Esophagus (tissue), 2 donors: ENCODE measurements around the gene DMD. TPM values are rescaled to one million over a fixed set of nuclear protein-coding genes. Genes with fewer than 3 reads are reported as not detected.

Experiments used
- H3K27ac ChIP-seq, 2 donors: one replicate each; pipeline ENCODE4 v1.5.1; 2013; ENCODE audit warnings: low read depth in 2 of 2, mild to moderate bottlenecking in 2 of 2, inconsistent platforms in 1 of 2, low read length in 1 of 2, moderate library complexity in 1 of 2
- H3K27me3 ChIP-seq, 2 donors: one replicate each; pipeline ENCODE4 v1.6.1; 2013; ENCODE audit warnings: low read length in 2 of 2, control low read depth in 1 of 2, mild to moderate bottlenecking in 1 of 2; ENCODE audit not compliant: insufficient read depth in 2 of 2, control insufficient read depth in 1 of 2
- H3K36me3 ChIP-seq, 2 donors: one replicate each; pipeline ENCODE4 v1.6.1; 2013; ENCODE audit warnings: low read length in 1 of 2; ENCODE audit not compliant: control insufficient read depth in 2 of 2, insufficient read depth in 2 of 2
- H3K4me1 ChIP-seq, 2 donors: one replicate each; pipeline ENCODE4 v1.6.1; 2013; ENCODE audit warnings: low read length in 1 of 2; ENCODE audit not compliant: control insufficient read depth in 2 of 2, insufficient read depth in 2 of 2
- H3K4me3 ChIP-seq, 2 donors: one replicate each; pipeline ENCODE4 v1.5.1; 2013; ENCODE audit warnings: low read length in 2 of 2, mild to moderate bottlenecking in 2 of 2, low read depth in 1 of 2, moderate library complexity in 1 of 2
- H3K9me3 ChIP-seq, 2 donors: one replicate each; pipeline ENCODE4 v1.6.1; 2013; ENCODE audit warnings: mild to moderate bottlenecking in 2 of 2, low read depth in 1 of 2, low read length in 1 of 2, moderate library complexity in 1 of 2; ENCODE audit not compliant: control insufficient read depth in 2 of 2, insufficient read depth in 1 of 2
- WGBS, 2 donors: extraction: QIAGEN DNeasy Blood & Tissue Kit; methylation state at CpG; one replicate each; pipeline ENCODE4 v1.1.7; 2013; 5-methylcytosine and 5-hydroxymethylcytosine counted together
- polyA plus RNA-seq, 2 donors: library from polyadenylated mRNA; stranded (reverse); fragments of 200-250 nt; gene quantifications; one replicate each; pipeline ENCODE4 v1.2.3, GENCODE V29; 2013
- donor health status: healthy with polysubstance abuse.
- donor health status: Bipolar disorder and iron deficiency.

Gene DMD
- polyA plus RNA-seq, 2 donors, result 2.4 to 3.6 TPM

DNA sequence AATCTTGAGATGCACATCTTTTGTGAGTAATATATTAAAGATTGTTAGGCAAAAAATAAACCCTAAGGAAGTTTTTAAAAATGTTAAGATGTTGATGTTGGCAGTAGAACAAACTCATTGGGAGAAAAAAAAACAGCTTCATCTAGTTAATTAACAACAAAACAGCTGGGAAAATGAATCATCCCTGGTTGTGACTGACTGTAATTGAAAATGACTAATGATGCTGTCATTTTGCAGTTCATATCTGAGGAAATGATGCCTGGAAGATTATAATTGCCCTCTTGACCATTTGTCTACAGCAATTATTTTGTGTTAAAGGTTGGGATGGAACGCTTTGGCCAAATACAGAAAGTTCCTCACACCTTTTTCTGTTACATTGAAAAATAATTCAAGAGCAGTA lies 1379.1 kb downstream of the DMD start:
- 0 to 67% methylated on average over 1 of the region's 1 CpG for WGBS, 2 donors
- Histone ChIP-seq H3K9me3 (no peaks in the 10 kb centered on the region), H3K4me3 (no peak overlapping the region), H3K27me3 (no peaks in the 10 kb centered on the region), H3K27ac (no peak overlapping the region), H3K36me3 (no peaks in the 10 kb centered on the region), H3K4me1 (no peaks in the 10 kb centered on the region)

DNA sequence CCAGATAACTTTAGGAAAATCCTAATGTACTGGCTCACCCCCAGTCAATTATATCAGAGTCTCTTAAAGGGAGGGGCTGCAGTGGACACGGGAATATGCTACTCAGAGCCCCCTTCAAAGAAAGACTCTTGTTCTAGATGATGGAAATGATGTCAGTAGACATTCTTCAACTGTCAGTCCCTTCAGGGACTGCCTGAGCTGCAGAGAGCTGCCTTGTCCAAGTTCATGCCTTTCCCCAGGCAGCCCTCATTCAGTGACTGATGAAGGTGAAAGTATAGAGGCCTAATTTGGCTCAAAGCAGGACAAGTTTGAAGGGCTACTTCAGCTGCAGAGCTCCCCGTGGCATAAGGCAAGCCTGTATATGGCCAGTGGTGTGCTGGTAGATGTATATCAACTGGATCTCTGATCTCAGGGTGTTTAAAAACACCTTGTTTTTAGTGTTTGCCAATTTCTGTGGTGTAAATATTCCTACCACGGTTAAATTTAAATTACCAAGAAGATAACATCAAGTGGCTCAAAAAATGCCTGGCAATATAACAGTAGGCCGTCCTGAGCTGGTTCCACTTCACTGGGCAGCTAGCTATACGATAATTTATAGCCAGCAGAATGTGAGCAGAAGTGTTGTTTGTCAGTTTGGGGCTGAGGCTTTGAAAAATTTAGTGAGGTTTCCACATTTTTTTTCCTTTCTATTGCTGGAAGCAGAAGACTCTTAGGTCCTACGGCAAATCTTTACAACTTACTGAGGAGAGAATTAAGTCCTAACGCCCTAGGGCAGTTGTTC lies 1390.7 kb downstream of the DMD start:
- no peak overlapping the region for H3K27ac ChIP-seq

DNA sequence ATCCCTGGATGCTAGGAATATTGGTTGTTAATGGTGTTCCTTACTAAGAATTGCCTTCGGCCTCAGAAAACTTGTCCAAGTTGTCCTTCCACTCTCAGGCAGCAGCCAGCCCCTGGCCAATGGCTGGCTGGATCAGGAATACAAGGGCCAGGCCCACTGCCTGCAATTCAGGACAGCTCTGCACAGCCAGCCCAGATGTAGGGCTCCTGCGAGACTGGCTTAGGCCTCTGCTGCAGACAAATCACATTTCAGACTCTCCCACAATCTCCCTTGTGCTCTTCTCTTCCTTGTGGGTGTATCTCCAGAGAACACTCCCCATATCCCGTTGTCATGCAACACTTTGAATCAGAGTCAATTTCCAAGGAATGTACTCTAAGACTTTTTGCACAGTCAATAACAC lies 1391.9 kb downstream of the DMD start:
- H3K4me1 ChIP-seq, result no peaks in the 10 kb centered on the region
- no peaks in the 10 kb centered on the region for H3K36me3 ChIP-seq
- no peaks in the 10 kb centered on the region for H3K27me3 ChIP-seq
- H3K9me3 ChIP-seq, result no peaks in the 10 kb centered on the region
- H3K4me3 ChIP-seq, result no peak overlapping the region
- H3K27ac ChIP-seq, result no peak overlapping the region
- 63 to 70% methylated on average over 3 of the region's 3 CpGs for whole genome bisulfite sequencing, 2 donors

More for the DNA sequence above, 1390.7 kb downstream of the DMD start:
- H3K36me3 ChIP-seq, result no peaks in the 10 kb centered on the region
- H3K4me3 ChIP-seq, result no peak overlapping the region
- no peaks in the 10 kb centered on the region for H3K9me3 ChIP-seq
- WGBS, 2 donors, result 69 to 72% methylated on average over 7 of the region's 7 CpGs
- no peaks in the 10 kb centered on the region for H3K27me3 ChIP-seq
- no peaks in the 10 kb centered on the region for H3K4me1 ChIP-seq

DNA sequence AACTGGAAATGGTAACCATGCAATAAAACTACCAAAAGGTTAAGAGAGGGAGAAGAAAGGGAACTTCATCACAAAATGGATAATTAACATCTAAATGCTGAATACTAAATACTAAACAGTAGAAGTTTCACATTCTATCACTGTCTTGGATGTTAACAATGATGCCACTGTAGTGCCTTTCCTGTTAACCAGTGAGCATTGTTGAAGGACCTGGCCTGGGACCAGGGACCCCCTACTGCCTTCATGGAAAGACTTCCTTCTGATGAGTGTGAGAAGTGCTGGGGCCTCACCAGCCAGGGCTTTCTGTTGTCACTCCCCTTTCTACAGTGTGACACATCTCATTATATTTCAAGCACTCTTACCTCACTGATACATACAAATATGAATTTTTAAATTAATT lies 1400.2 kb downstream of the DMD start:
- H3K9me3 ChIP-seq, result no peaks in the 10 kb centered on the region
- H3K27ac ChIP-seq, result no peak overlapping the region
- H3K27me3 ChIP-seq, result no peaks in the 10 kb centered on the region
- H3K4me3 ChIP-seq, result no peak overlapping the region
- H3K4me1 ChIP-seq, result no peaks in the 10 kb centered on the region
- no peaks in the 10 kb centered on the region for H3K36me3 ChIP-seq

DNA sequence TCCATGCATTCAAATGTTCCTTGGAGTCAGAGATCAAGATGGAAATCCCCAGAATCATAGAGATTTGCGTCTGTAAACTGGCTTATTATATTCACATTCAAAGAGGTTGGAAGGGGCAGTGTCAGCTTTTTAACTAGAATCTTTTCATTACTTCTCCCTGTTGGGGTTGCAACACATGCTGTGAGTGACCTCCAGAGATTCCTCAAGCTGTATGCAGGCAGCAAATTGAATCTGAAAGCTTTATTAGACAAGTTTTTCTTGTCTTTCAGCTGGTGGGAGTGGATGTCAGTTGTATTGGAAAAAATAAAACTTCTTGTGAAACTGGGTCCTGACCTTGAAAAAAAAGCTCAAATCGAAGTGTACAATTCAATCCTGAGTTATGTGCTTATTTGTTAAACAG lies 1403.0 kb downstream of the DMD start:
- Histone ChIP-seq H3K36me3 (no peaks in the 10 kb centered on the region), H3K4me3 (no peak overlapping the region), H3K4me1 (no peaks in the 10 kb centered on the region), H3K27ac (no peak overlapping the region), H3K27me3 (no peaks in the 10 kb centered on the region), H3K9me3 (no peaks in the 10 kb centered on the region)
- 35 to 38% methylated on average over 2 of the region's 2 CpGs for WGBS, 2 donors

DNA sequence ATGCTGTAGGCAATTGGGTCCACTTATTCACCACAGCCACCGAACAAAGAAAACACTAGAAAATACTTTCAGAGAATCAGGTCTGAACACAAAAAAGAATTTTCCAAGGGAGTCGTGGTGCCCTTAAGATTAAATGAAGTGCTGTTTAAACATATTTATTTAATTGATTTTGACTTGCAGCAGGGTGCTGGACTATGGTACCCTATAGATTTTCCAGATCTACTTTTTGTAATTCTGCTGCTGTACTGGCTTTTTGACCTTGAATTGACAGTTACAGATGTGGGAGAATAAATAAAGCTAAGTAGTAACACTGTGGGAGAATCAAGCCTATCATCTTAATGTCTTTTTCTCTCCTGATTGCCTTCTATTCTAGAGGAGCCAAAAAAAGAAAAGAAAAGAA lies 1404.2 kb downstream of the DMD start:
- Histone ChIP-seq H3K27me3 (no peaks in the 10 kb centered on the region), H3K9me3 (no peaks in the 10 kb centered on the region), H3K27ac (no peak overlapping the region), H3K4me3 (no peak overlapping the region), H3K4me1 (no peaks in the 10 kb centered on the region), H3K36me3 (no peaks in the 10 kb centered on the region)
- 76 to 82% methylated on average over 2 of the region's 2 CpGs for WGBS, 2 donors

DNA sequence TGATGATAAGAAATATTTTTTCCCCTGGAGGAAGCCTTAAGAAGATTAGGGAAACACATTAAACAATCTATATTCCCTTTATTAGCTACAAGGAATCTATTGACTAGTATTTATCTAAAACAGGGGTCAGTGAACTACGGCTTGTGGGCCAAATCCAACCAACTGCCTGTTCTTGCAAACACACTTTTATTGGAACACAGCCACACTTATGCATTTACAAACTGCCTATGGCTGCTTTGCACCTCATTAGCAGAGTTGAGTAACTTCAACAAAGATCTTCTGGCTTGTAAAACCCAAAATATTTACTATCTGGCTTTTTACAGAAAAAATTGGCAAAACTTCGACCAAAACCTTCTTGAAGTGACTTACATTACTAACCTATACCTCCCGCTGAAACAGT lies 1405.6 kb downstream of the DMD start:
- WGBS, 2 donors, result 53% methylated on average over 3 of the region's 3 CpGs
- no peaks in the 10 kb centered on the region for H3K27me3 ChIP-seq
- no peak overlapping the region for H3K4me3 ChIP-seq
- no peaks in the 10 kb centered on the region for H3K36me3 ChIP-seq
- H3K27ac ChIP-seq, result no peak overlapping the region
- no peaks in the 10 kb centered on the region for H3K9me3 ChIP-seq
- no peaks in the 10 kb centered on the region for H3K4me1 ChIP-seq

DNA sequence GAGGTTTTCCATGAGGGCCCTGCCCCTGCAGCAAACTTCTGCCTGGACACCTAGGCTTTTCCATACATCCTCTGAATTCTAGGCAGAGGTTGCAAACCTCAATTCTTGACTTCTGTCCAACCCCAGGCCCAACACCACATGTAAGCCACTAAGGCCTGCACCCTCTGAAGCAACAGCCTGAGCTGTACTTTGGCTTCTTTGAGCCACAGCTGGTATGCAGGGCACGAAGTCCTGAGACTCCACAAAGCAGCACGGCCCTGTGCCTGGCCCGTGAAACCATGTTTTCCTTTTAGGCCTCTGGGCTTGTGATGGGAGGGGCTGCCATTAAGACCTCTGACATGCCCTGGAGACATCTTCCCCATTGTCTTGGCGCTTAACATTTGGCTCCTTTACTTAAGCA lies 1411.1 kb downstream of the DMD start:
- no peaks in the 10 kb centered on the region for H3K9me3 ChIP-seq
- H3K27me3 ChIP-seq, result no peaks in the 10 kb centered on the region
- H3K4me1 ChIP-seq, result no peaks in the 10 kb centered on the region
- no peaks in the 10 kb centered on the region for H3K36me3 ChIP-seq
- H3K27ac ChIP-seq, result no peak overlapping the region
- WGBS, 2 donors, result 47 to 66% methylated on average over 4 of the region's 4 CpGs
- H3K4me3 ChIP-seq, result no peak overlapping the region

DNA sequence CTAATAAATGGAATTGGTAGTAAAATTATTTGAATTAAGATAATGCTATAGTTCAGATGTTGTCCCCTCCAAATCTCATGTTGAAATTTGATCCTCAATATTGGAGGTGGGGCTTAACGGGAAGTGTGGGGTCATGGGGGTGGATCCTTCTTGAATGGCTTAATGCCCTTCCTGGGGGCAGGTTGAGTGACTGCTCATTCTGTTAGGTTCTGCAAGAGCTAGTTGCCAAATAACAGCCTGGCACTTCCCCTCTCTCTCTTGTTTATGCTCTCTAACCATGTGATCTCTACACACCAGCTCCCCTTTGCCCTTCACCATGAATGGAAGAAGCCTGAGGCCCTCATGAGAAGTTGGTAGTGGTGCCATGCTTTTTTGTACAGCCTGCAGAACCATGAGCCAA lies 1414.7 kb downstream of the DMD start:
- Histone ChIP-seq H3K27ac (no peak overlapping the region), H3K36me3 (no peaks in the 10 kb centered on the region), H3K9me3 (peaks cover 0 to 4% of the 10 kb centered on the region in 2 donors), H3K4me3 (no peak overlapping the region), H3K4me1 (no peaks in the 10 kb centered on the region), H3K27me3 (no peaks in the 10 kb centered on the region)
- WGBS, 2 donors, result 84 to 96% methylated on average over 1 of the region's 1 CpG

DNA sequence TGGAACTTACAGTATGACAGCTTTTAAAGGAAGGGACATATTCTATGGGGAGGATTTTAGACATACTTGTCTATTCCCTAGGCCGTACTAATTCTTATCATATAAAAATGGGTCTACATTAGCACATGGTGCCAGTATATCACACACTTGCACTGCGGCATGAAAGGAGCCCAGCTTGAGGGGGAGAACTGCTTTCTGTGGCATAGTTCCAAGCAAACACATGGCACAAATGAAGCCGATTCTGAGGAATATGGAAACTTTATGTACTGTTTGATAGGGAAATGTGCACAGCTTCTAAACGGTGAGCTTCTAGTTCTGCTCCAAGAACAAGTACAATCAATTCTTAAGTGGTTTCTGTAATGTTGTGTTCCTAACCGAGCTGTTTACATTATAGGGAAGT lies 1463.9 kb downstream of the DMD start:
- Histone ChIP-seq H3K9me3 (no peaks in the 10 kb centered on the region), H3K36me3 (no peaks in the 10 kb centered on the region), H3K27ac (no peak overlapping the region), H3K4me3 (no peak overlapping the region), H3K27me3 (no peaks in the 10 kb centered on the region), H3K4me1 (no peaks in the 10 kb centered on the region)
- WGBS, 2 donors, result 17 to 50% methylated on average over 5 of the region's 5 CpGs
